HG02623 (cell line): Measurements from ENCODE around the gene DHRS2.
A peak's percentile ranks its signal among the peaks of the same experiment; 100 is the strongest.
"Not testable (repeated sequence)": the region's sequence is repeated elsewhere in the genome, so short reads cannot be mapped to it uniquely, and the experiment has no call there.

Experiments used
- ATAC-seq: cut with Tn5 transposase; IDR thresholded peaks from one replicate; pipeline ENCODE4 v1.9.1; 2021; ENCODE audit warnings: moderate library complexity; ENCODE audit not compliant: unreplicated experiment

DHRS2 gene, protein sequence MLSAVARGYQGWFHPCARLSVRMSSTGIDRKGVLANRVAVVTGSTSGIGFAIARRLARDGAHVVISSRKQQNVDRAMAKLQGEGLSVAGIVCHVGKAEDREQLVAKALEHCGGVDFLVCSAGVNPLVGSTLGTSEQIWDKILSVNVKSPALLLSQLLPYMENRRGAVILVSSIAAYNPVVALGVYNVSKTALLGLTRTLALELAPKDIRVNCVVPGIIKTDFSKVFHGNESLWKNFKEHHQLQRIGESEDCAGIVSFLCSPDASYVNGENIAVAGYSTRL

GRCh38 chr14:23636317-23637211 is at the start of gene DHRS2:
TSS of gene DHRS2 (plus strand) at chr14:23636364. CDS start at chr14:23638865, 2,501 bp downstream.
- no peak for ATAC-seq

DNA sequence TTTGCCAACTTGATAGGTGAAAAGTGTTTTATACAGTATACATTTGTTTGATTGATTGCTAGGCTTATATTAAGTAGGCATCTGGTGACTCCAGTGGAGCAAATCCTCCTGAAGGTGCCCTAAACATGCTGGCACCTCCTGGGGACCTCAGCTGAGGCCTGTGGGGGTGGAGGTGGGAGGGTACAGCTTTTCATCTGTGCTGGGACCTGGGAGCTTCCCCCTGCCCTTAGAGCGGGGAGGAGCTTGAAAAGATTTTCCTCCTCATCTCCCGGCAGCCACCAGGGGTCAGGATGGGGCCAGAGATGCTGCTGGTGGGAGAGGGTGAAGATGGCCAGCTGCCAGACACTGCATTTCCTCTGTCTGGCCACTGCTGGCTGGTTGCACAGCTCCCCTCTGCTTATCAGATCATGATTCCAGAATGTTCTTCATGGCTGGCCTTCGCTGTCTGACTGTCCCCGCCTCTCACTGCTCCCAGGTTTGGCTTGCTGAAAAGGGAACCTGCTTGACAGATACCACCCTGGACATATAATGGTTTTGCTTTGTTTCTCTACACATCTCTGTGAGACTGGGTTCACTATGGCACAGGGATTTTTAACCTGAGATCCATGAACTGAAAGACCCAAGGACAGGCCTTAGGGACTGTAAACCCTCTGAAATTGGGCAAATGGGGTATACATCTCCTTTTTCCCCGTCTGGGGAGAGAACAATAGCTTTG is 47.1 kb upstream of the DHRS2 start:
- peak; percentile 91 for ATAC-seq

- no peak for ATAC-seq
Observed at GRCh38 chr14:23589606-23590005, 46.6 kb upstream of the DHRS2 start.

DNA sequence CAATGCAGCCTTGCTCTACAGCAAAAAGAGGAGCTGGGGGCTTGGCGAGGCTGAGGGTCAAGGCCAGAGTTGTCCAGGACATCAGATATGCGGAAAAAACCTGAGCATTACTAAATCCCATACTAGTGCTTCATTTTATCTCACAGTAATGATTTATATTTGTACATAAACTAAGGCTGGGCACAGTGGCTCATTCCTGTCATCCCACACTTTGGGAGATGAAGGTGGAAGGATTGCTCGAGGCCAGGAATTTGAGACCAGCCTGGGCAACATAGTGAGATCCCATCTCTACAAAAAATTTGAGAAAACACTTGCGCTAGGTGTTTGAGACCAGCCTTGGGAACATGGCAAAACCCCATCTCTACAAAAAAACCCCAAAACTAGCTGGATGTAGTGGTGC is 46.0 kb upstream of the DHRS2 start:
- ATAC-seq = no peak

- not testable (repeated sequence) for ATAC-seq
Observed at GRCh38 chr14:23594191-23594590, 42.0 kb upstream of the DHRS2 start.

DNA sequence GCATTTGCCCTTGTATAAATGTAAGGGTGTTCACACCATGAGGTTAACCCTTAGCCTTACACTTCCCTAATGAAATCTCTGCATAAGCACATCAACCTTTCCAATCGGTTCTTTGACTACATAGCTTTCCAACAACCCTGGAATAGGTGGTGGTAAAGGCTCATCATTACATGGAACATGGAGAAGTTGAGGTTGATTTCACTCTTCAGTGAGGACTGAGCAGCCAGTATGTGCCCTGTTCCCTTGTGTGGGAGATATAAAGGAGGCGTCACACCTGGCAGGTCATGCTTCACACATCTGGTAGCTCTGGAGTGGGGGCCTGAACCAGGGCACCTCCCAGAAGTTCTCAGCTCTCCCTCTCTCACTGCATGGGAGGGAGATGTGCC is 35.8 kb upstream of the DHRS2 start:
- ATAC-seq = no peak

DNA sequence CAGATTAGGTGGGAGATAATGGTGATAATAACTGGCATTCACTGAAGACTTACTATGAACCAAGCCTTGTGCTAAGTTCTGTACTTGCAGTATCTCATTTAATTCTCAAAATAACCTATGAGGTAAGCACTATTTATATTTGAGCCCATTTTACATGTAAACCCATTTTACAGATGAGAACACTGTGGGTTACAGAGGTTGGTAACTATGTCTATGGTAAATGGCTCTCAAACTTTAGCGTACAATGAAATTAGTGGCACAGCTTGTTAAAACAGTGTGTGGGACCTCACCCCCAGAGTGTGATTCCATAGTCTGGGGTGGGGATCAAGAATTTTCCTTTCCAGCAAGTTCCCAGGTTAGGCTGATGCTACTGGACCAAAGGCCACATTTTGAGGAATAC is 35.4 kb upstream of the DHRS2 start:
- no peak for ATAC-seq

GRCh38 chr14:23601424-23601823 is 34.7 kb upstream of the DHRS2 start:
- no peak for ATAC-seq

GRCh38 chr14:23601845-23602180 is 34.4 kb upstream of the DHRS2 start:
- ATAC-seq = no peak

DNA sequence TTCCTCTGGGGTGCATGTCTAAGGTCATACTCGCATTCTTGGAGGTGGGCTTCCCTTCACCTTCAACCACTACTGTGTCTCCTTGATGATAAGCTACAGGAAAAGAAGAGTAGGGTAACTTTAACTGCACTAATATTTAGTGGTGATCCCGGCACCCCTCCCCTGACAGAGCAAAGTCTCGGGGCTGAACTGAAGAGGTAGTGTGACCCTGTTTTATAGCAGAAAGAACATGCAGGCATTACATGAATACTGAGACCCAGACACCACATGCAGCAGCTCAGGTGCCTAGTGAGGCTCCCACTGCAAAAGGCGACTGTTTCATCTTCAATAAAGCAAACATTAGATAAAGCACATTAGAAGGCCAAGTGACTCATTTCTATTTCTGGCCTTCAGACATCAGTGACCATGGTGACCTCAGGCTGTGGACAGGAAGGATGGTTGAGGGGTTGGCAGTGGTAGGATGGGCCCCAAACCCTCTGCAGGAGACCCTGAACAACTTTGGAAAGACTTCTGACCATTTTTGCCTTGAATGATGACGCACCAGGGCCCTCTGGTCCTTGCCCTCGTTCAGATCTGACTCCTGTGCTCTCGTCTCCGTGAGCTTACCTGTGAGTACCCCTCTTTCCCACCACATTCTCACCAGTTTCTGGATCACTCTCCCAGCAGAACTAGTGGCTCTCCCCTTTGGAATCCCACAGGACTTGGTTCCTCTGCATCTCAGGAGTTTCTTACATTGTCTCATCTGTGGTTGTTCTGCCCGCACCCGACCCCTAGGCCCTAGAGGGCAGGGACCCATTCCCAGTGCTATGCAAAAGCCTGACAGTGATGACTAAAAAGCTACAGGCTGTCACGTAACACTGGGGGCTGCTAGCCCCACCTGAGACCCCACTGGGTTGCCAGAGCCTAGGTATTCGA is 33.7 kb upstream of the DHRS2 start:
- ATAC-seq = no peak

DNA sequence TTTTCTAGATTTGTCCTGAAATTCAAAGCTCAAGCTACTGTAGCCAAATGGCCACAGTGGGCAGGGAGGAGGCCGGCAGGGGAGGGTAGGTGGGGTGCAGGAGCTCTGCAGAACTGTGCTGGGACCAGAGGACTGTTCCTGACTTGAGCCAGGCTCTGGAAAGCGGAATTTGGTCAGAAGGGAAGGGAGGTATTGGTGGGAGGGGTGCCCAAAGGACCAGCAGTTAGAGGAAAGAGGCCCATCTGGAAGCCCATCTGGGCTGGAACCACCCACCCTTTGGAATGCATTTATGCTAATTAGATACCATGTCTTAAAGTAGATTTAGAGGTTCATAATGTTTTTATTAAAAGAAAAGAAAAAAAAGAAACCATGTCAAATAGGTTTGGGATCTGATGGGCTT is 33.1 kb upstream of the DHRS2 start:
- ATAC-seq = no peak

DNA sequence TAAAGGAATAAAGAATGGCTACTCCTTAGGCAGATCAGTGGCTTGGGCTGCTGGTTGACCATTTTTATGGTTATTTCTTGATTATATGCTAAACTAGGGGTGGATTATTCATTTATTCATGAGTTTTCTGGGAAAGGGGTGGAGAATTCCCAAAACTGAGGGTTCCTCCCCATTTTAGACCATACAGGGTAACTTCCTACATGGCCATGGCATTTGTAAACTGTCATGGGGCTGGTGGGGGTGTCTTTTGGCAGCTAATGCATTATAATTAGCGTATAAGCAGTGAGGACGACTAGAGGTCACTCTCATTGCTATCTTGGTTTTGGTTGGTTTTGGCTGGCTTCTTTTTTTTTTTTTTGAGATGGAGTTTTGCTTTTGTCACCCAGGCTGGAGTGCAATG is 32.0 kb upstream of the DHRS2 start:
- no peak for ATAC-seq

GRCh38 chr14:23604675-23605170 is 31.4 kb upstream of the DHRS2 start:
- ATAC-seq = no peak

- peak; percentile 77 for ATAC-seq
Observed at GRCh38 chr14:23605931-23606585, 30.1 kb upstream of the DHRS2 start.

DNA sequence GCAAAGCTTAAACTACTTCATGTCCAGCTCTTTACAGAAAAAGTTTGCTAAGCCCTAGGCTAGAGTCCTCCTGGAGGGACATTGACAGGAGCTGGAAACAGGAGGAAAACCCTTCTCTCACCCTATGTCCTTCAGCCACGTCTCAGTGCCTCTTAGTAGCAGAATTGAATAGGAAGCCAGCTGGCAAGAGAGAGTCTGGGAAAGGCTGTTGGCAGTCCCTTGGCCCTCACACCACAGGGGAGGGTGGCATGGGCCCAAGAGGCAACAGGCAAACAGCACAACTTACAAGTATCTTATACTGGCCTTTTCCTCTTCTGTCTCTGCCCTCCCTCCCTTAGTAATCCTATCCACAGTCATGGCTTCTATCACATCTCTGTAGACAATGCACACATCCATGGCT is 27.7 kb upstream of the DHRS2 start:
- ATAC-seq = no peak

DNA sequence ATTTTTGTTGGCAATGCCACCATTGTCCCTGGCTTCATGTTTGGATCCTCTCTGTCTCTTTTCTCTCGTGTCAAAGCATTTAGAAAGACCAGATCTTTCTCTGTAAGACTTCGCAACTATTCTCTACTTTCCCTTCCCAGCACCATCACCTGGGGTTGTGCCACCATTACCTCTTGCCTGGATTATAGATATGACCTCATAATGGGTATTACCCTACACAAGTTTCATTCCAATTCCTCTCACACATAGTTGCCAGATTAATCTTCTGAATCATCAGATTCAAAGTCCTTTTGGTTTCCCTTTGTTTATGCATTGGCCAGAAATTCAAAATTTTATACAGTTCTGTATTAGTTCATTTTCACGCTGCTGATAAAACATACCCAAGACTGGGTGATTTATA is 27.2 kb upstream of the DHRS2 start:
- no peak for ATAC-seq

- not testable (repeated sequence) for ATAC-seq
Observed at GRCh38 chr14:23609411-23610089, 26.6 kb upstream of the DHRS2 start.

GRCh38 chr14:23610090-23610814 is 25.9 kb upstream of the DHRS2 start:
- ATAC-seq = no peak

- no peak for ATAC-seq
Observed at GRCh38 chr14:23610815-23611289, 25.3 kb upstream of the DHRS2 start.
